ENCODE data around the gene SEC16A.
A peak's percentile ranks its signal among the peaks of the same experiment; 100 is the strongest.
"Not testable (repeated sequence)": the region's sequence is repeated elsewhere in the genome, so short reads cannot be mapped to it uniquely, and the experiment has no call there.

SEC16A gene

DNA sequence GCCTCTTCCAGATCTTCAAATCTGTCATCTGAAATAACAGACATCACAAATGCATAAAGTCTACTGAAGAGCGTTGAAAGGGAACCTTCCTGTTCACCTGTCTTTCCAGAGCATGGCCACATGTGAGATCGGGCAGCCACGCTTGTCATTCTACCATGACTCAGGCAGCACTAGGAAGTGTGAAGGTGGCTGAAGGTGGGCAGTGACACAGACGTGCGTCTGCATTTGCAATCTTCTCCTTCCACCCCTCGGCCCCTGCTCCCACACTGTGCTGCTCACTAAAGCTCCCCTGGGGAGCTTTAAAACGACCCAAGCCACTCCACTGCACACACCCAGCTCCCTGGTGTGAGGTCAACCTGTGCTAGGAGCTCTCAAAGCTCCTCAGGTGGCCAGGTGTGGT lies 74.9 kb downstream of the SEC16A start:
- H3K4me1 ChIP-seq (ENCODE audit: low read depth, poor library complexity, severe bottlenecking): peaks cover 67% of the 10 kb centered on the region
- no peak overlapping the region for H3K4me3 ChIP-seq (IDR thresholded peaks at IDR 0.05; ENCODE audit: insufficient read depth, low read depth, low read length)
- no peak overlapping the region for H3K4me2 ChIP-seq
- H3K9ac ChIP-seq: no peak overlapping the region
- H3K27me3 ChIP-seq (ENCODE audit: insufficient read depth, low read depth): no peaks in the 10 kb centered on the region
- H3K79me2 ChIP-seq (ENCODE audit: insufficient read depth, low read depth): peaks cover 49% of the 10 kb centered on the region
- TF ChIP-seq, protein P1, sequence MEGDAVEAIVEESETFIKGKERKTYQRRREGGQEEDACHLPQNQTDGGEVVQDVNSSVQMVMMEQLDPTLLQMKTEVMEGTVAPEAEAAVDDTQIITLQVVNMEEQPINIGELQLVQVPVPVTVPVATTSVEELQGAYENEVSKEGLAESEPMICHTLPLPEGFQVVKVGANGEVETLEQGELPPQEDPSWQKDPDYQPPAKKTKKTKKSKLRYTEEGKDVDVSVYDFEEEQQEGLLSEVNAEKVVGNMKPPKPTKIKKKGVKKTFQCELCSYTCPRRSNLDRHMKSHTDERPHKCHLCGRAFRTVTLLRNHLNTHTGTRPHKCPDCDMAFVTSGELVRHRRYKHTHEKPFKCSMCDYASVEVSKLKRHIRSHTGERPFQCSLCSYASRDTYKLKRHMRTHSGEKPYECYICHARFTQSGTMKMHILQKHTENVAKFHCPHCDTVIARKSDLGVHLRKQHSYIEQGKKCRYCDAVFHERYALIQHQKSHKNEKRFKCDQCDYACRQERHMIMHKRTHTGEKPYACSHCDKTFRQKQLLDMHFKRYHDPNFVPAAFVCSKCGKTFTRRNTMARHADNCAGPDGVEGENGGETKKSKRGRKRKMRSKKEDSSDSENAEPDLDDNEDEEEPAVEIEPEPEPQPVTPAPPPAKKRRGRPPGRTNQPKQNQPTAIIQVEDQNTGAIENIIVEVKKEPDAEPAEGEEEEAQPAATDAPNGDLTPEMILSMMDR (conservative IDR thresholded peaks at IDR 0.05; ENCODE audit: low read depth, low read length): no peak
- no peak overlapping the region for H2AFZ ChIP-seq (ENCODE audit: low read depth)
- no peak overlapping the region for H3K27ac ChIP-seq
- H3K36me3 ChIP-seq (ENCODE audit: insufficient read depth): no peaks in the 10 kb centered on the region
- H4K20me1 ChIP-seq (ENCODE audit: insufficient read depth): peaks cover 4% of the 10 kb centered on the region; the same call in 1 of the 2 replicates

DNA sequence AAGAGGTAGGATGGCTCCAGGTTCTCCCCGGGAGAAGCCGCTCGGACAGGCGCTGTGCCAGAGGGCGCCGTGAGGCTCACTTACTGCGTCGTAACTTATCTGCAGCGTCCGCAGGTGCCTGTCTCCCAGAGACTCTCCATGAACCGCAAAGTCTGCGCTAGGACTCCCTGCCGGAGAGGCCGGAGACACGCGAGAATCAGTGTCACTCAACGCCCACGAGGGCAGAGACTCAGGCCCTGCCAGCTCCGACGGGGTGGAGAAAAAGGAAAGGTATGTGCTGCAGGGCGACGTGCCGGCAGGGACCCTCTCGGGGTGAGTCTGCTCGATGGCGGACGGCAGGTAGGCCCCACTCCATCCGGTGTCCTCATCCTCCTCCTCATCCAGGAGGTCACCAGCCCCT lies 75.8 kb downstream of the SEC16A start:
- Histone ChIP-seq H3K4me2 (peak overlapping the region; percentile 52; the same call in 1 of the 2 replicates), H3K27ac (peak overlapping the region; percentile 49; the same call in 1 of the 2 replicates), H3K4me1 (ENCODE audit: low read depth, poor library complexity, severe bottlenecking) (peaks cover 67% of the 10 kb centered on the region), H3K79me2 (ENCODE audit: insufficient read depth, low read depth) (peaks cover 41% of the 10 kb centered on the region)
- not testable (repeated sequence) for H3K27me3 ChIP-seq (ENCODE audit: insufficient read depth, low read depth); H3K4me3 ChIP-seq (IDR thresholded peaks at IDR 0.05; ENCODE audit: insufficient read depth, low read depth, low read length); H3K36me3 ChIP-seq (ENCODE audit: insufficient read depth); H2AFZ ChIP-seq (ENCODE audit: low read depth); H3K9ac ChIP-seq; H4K20me1 ChIP-seq (ENCODE audit: insufficient read depth)

DNA sequence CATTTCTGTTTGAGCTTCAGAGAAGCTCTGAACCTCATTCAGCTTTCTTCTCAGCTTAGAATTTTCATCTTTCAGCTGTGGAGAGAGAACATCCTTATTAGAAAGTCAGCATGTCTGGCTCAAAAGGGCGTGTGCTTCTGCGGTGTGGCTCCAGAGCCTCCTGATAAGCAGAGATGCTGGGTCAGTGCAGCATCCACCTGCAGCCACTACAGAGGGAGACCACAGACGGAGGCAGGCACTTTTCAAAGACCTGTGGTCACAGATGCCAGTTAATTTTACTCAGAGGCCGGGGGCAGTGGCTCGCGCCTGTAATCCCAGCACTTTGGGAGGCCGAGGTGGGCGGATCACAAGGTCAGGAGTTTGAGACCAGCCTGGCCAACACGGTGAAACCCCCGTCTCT lies 76.9 kb downstream of the SEC16A start:
- not testable (repeated sequence) for H3K9ac ChIP-seq; H3K4me3 ChIP-seq (IDR thresholded peaks at IDR 0.05; ENCODE audit: insufficient read depth, low read depth, low read length); H3K27me3 ChIP-seq (ENCODE audit: insufficient read depth, low read depth); H3K36me3 ChIP-seq (ENCODE audit: insufficient read depth); H2AFZ ChIP-seq (ENCODE audit: low read depth); H4K20me1 ChIP-seq (ENCODE audit: insufficient read depth)
- Histone ChIP-seq H3K79me2 (ENCODE audit: insufficient read depth, low read depth) (peaks cover 29% of the 10 kb centered on the region), H3K4me1 (ENCODE audit: low read depth, poor library complexity, severe bottlenecking) (peaks cover 61% of the 10 kb centered on the region), H3K4me2 (peak overlapping the region; percentile 55), H3K27ac (peak overlapping the region; percentile 49)

DNA sequence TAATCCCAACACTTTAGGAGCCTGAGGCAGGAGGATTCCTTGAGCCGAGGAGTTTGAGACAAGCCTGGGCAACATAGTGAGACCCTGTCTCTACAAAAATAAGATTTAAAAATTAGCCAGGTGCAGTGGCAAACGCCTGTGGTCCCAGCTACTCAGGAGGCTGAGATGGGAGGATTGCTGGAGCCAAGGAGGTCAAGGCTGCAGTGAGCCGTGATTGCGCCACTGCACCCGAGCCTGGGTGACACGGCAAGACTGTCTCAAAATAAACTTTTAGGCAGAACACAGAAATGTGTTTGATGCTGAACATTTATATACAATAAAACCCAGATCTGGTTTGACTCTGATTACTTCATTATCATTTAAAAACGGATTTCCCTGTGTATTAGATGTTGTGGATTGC lies 77.4 kb downstream of the SEC16A start:
- Histone ChIP-seq H3K27me3 (ENCODE audit: insufficient read depth, low read depth) (no peaks in the 10 kb centered on the region), H3K4me2 (peak overlapping the region; percentile 55), H3K9ac (no peak overlapping the region), H3K79me2 (ENCODE audit: insufficient read depth, low read depth) (peaks cover 25% of the 10 kb centered on the region), H2AFZ (ENCODE audit: low read depth) (no peak overlapping the region), H3K4me1 (ENCODE audit: low read depth, poor library complexity, severe bottlenecking) (peaks cover 65% of the 10 kb centered on the region), H3K27ac (peak overlapping the region; percentile 49), H3K4me3 (IDR thresholded peaks at IDR 0.05; ENCODE audit: insufficient read depth, low read depth, low read length) (no peak overlapping the region), H4K20me1 (ENCODE audit: insufficient read depth) (no peaks in the 10 kb centered on the region), H3K36me3 (ENCODE audit: insufficient read depth) (no peaks in the 10 kb centered on the region)
- TF ChIP-seq, protein P1 (conservative IDR thresholded peaks at IDR 0.05; ENCODE audit: low read depth, low read length): no peak

DNA sequence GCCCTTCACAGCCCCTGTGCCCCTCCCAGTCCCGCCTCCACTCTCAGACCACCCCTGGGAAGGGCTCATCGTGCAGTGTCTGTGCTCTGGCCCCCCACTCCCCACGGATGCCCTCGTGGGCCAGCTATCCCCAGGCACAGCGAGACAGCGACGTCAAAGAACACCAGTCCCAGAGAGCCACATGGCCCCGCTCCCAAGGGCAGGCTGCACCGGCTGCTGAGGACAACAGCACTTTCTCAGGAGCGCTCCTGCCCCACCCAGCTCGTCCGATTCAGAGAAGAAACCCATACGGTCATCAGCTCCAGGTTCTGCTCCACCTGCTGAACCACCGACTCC lies 78.1 kb downstream of the SEC16A start:
- Histone ChIP-seq H3K27me3 (ENCODE audit: insufficient read depth, low read depth) (no peaks in the 10 kb centered on the region), H4K20me1 (ENCODE audit: insufficient read depth) (no peaks in the 10 kb centered on the region), H3K9ac (no peak overlapping the region), H3K36me3 (ENCODE audit: insufficient read depth) (no peaks in the 10 kb centered on the region), H2AFZ (ENCODE audit: low read depth) (no peak overlapping the region), H3K4me3 (IDR thresholded peaks at IDR 0.05; ENCODE audit: insufficient read depth, low read depth, low read length) (no peak overlapping the region), H3K27ac (peak overlapping the region; percentile 49), H3K4me1 (ENCODE audit: low read depth, poor library complexity, severe bottlenecking) (peaks cover 69% of the 10 kb centered on the region), H3K79me2 (ENCODE audit: insufficient read depth, low read depth) (peaks cover 23% of the 10 kb centered on the region), H3K4me2 (peak overlapping the region; percentile 55)
- TF ChIP-seq, protein P1 (conservative IDR thresholded peaks at IDR 0.05; ENCODE audit: low read depth, low read length): no peak
